Activated naive CD8-positive, alpha-beta T cell treated with anti-CD3 and anti-CD28 coated beads, Interleukin-2, amount 50 U/mL, for 24 hours (primary cell): Measurements from ENCODE around the gene EPS15.
A peak's percentile ranks its signal among the peaks of the same experiment; 100 is the strongest.

Experiments
- ATAC-seq: fragments of 150-1000 bp; cut with Tn5 transposase; one replicate; pipeline ENCODE4 v1.10.0; 2021
- DNase-seq: peaks from one replicate; pipeline ENCODE4 v3.0.0; 2021
- H3K27ac Mint-ChIP-seq: one replicate; pipeline ENCODE4 v1.8.0; 2021; ENCODE audit warnings: mild to moderate bottlenecking, mixed read lengths
- H3K27me3 Mint-ChIP-seq: one replicate; pipeline ENCODE4 v1.8.0; 2021; ENCODE audit warnings: mixed read lengths
- H3K36me3 Mint-ChIP-seq: one replicate; pipeline ENCODE4 v1.8.0; 2021; ENCODE audit warnings: low read depth, mixed read lengths
- H3K4me1 Mint-ChIP-seq: one replicate; pipeline ENCODE4 v1.8.0; 2021; ENCODE audit warnings: mixed read lengths
- H3K4me3 Mint-ChIP-seq: one replicate; pipeline ENCODE4 v1.8.0; 2021; ENCODE audit warnings: mild to moderate bottlenecking, moderate library complexity, mixed read lengths
- H3K9me3 Mint-ChIP-seq: one replicate; pipeline ENCODE4 v1.8.0; 2021; ENCODE audit warnings: mixed read lengths

Gene EPS15

DNA sequence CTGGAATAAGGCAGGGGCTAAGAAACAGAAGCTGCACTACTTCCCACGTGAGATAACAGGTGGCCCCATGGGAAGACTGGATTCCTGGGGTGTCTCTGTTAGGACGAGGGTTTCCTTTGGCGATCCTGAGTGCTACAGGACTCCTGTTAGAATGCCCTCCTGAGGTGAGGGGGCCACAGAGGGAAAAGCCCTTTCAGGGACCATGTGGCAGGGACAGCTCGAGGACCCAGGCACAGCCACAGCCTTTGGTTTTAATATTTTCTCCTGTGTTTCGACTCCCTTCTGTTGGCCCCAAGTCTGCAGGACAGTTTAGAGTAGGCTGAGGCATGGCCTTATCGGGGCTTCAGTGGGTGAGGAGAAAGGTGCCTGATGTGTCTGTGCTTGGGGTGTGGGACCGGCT lies 201.3 kb downstream of the EPS15 start:
- DNase-seq, result no peak
- H3K4me3 Mint-ChIP-seq, result no peak overlapping the region
- H3K27me3 Mint-ChIP-seq, result peaks cover 1% of the 10 kb centered on the region
- H3K27ac Mint-ChIP-seq, result no peak overlapping the region
- ATAC-seq, result no peak
- H3K9me3 Mint-ChIP-seq, result no peaks in the 10 kb centered on the region
- peaks cover 13% of the 10 kb centered on the region for H3K4me1 Mint-ChIP-seq
- no peaks in the 10 kb centered on the region for H3K36me3 Mint-ChIP-seq

GRCh38 chr1:51316846-51317120 lies 202.3 kb downstream of the EPS15 start:
- H3K36me3 Mint-ChIP-seq, result no peaks in the 10 kb centered on the region
- no peaks in the 10 kb centered on the region for H3K9me3 Mint-ChIP-seq
- peaks cover 1% of the 10 kb centered on the region for H3K27me3 Mint-ChIP-seq
- no peak for ATAC-seq
- no peak for DNase-seq
- peaks cover 13% of the 10 kb centered on the region for H3K4me1 Mint-ChIP-seq
- H3K27ac Mint-ChIP-seq, result no peak overlapping the region
- no peak overlapping the region for H3K4me3 Mint-ChIP-seq

GRCh38 chr1:51316113-51316845 lies 202.8 kb downstream of the EPS15 start:
- Mint-ChIP-seq H3K36me3 (no peaks in the 10 kb centered on the region), H3K4me3 (no peak overlapping the region), H3K4me1 (peaks cover 13% of the 10 kb centered on the region), H3K9me3 (no peaks in the 10 kb centered on the region), H3K27me3 (peaks cover 1% of the 10 kb centered on the region), H3K27ac (no peak overlapping the region)
- ATAC-seq, result no peak
- DNase-seq, result no peak

- no peak for DNase-seq
- no peaks in the 10 kb centered on the region for H3K27me3 Mint-ChIP-seq
- peaks cover 18% of the 10 kb centered on the region for H3K4me1 Mint-ChIP-seq
- H3K36me3 Mint-ChIP-seq, result no peaks in the 10 kb centered on the region
- H3K9me3 Mint-ChIP-seq, result no peaks in the 10 kb centered on the region
- no peak overlapping the region for H3K27ac Mint-ChIP-seq
- no peak for ATAC-seq
- H3K4me3 Mint-ChIP-seq, result no peak overlapping the region
Measured at GRCh38 chr1:51314974-51315373, 204.1 kb downstream of the EPS15 start.

- H3K4me3 Mint-ChIP-seq, result no peak overlapping the region
- peak overlapping the region; percentile 2 for H3K27ac Mint-ChIP-seq
- H3K4me1 Mint-ChIP-seq, result peaks cover 18% of the 10 kb centered on the region
- ATAC-seq (peak; percentile 56), DNase-seq (no peak)
- H3K9me3 Mint-ChIP-seq, result no peaks in the 10 kb centered on the region
- H3K27me3 Mint-ChIP-seq, result no peaks in the 10 kb centered on the region
- H3K36me3 Mint-ChIP-seq, result no peaks in the 10 kb centered on the region
Measured at GRCh38 chr1:51313961-51314777, 204.9 kb downstream of the EPS15 start.

DNA sequence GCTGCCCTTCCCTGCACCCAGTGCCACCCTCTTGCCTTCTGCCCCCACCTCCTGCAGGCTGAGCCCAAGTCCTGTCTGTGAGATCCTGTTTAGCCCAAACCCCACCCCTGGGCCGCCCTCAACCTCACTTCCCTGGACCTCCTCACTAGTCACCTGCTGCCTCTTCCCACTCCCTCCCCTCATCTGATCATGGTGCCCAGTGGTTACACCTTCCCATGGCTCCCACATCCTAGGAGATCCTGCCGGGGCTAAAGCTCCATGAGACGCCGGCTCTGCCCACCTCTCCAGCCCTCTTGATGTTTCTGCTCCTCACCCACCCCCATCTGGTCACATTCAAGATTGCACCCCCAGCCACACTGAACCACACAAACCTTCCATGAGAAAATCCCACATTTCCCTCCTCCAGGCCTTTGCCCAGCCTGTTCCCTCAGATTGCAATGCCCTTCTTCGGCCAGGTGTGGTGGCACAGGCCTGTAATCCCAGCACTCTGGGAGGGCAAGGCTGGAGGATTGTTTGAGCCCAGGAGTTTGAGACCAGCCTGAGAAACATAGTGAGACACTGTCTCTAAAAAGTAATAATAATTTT lies 205.7 kb downstream of the EPS15 start:
- no peak overlapping the region for H3K27ac Mint-ChIP-seq
- H3K4me3 Mint-ChIP-seq, result no peak overlapping the region
- no peak for DNase-seq

DNA sequence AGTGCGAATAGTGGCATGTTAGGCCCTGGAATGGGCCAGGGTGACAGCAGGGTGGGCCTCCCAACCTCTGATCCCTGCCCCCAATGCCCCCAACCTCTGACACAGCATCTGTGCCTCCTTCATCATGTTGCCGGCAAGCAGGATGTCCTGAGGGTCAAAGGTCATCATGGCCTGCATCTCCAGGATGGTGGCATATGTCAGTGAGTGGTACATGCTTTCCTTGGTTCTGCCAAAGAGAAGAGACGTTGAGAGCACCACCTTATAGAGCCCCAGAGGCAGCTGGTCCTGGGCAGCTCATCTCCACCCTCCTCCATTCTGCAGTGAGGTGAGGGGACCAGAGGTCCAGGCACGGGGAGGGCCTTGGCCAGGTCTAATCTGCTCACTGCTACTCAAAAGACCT lies 206.3 kb downstream of the EPS15 start:
- H3K27me3 Mint-ChIP-seq, result no peaks in the 10 kb centered on the region
- H3K4me1 Mint-ChIP-seq, result peaks cover 18% of the 10 kb centered on the region
- no peak overlapping the region for H3K27ac Mint-ChIP-seq
- no peaks in the 10 kb centered on the region for H3K36me3 Mint-ChIP-seq
- H3K9me3 Mint-ChIP-seq, result no peaks in the 10 kb centered on the region
- H3K4me3 Mint-ChIP-seq, result no peak overlapping the region
- no peak for ATAC-seq
- no peak for DNase-seq

More for the DNA sequence above, 205.7 kb downstream of the EPS15 start:
- H3K9me3 Mint-ChIP-seq, result no peaks in the 10 kb centered on the region
- peaks cover 18% of the 10 kb centered on the region for H3K4me1 Mint-ChIP-seq
- no peaks in the 10 kb centered on the region for H3K27me3 Mint-ChIP-seq
- no peaks in the 10 kb centered on the region for H3K36me3 Mint-ChIP-seq
- no peak for ATAC-seq

DNA sequence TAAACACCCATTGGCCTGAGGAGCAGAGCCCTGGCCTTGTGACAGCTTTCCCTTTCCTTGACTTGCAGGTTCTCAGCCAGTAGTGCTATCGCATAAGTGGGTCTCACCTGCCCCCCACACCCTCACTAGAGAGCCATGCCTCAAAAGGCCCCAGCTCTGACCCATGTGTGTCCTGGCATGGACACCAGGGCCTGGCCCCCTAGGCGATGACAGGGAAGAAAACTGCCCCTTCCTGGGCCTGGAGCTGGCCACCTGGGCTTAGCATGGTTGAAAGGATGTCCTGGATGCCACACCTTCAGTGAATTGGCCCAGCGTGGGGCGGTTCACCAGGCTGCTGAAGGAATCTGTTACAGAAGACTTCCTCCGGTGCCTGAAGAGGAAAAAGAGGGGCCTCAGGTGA lies 207.2 kb downstream of the EPS15 start:
- Mint-ChIP-seq H3K27ac (no peak overlapping the region), H3K4me3 (no peak overlapping the region), H3K4me1 (peaks cover 18% of the 10 kb centered on the region), H3K36me3 (no peaks in the 10 kb centered on the region), H3K9me3 (no peaks in the 10 kb centered on the region), H3K27me3 (no peaks in the 10 kb centered on the region)
- no peak for DNase-seq
- no peak for ATAC-seq

DNA sequence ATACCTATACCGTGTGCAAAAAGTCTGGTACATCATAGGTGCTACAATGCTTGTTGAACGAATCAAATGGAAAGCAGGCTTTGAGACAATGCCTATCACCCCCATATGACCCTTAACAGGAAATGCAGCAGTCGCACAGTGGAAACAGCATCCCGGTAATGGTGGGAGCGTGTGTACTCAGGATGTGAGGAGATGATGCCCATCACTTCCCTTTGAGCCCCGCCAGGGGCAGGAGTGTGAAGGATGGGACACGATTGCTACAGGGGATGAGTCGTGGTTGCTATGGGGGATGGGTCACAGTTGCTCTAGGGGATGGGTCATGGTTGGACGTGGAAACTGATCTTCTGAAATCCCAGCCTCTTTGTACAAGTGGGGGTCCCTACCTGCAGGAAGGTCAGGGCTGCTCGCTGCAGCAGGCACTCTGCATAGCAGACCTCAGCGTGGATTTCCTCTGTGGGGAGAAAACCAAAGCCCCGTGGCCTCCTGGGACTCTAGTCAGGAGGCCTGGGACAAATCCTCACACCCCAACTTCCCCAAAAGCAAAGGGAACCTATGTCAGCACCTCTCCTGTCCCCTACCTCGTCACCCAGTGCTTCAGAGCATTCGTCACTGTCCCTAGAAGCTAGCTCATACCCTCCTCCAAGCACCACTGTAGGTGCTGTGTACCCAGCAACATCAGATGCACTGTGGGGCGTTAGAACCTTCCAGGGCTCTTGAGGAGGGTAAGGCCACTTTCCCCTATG lies 208.0 kb downstream of the EPS15 start:
- ATAC-seq (no peak), DNase-seq (no peak)
- H3K9me3 Mint-ChIP-seq, result no peaks in the 10 kb centered on the region
- no peak overlapping the region for H3K4me3 Mint-ChIP-seq
- H3K27me3 Mint-ChIP-seq, result no peaks in the 10 kb centered on the region
- no peak overlapping the region for H3K27ac Mint-ChIP-seq
- H3K36me3 Mint-ChIP-seq, result no peaks in the 10 kb centered on the region
- H3K4me1 Mint-ChIP-seq, result peaks cover 13% of the 10 kb centered on the region

GRCh38 chr1:51309291-51309690 lies 209.8 kb downstream of the EPS15 start:
- Mint-ChIP-seq H3K27me3 (no peaks in the 10 kb centered on the region), H3K36me3 (no peaks in the 10 kb centered on the region), H3K4me3 (no peak overlapping the region), H3K27ac (no peak overlapping the region), H3K4me1 (peaks cover 15% of the 10 kb centered on the region), H3K9me3 (no peaks in the 10 kb centered on the region)
- DNase-seq (no peak), ATAC-seq (no peak)

DNA sequence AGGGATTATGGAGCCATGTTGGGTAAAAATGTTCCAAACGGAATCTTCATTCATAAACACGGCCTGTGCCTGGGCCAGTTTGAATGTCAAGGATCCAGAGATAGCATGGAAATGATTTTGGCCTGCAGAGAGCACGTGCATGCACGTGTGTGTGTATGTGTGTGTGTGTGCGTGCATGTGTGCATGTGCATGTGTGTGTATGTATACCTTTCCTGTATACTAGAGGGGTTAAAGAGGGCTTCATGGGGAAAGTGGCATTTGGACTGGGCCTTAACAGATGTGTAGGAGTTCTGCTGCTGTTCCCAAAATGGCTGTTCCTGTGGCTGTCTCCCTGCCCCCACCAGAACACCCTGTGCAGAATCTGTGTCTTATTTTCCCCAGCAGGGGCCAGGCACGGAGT lies 210.4 kb downstream of the EPS15 start:
- no peaks in the 10 kb centered on the region for H3K27me3 Mint-ChIP-seq
- H3K27ac Mint-ChIP-seq, result no peak overlapping the region
- DNase-seq (no peak), ATAC-seq (no peak)
- no peaks in the 10 kb centered on the region for H3K9me3 Mint-ChIP-seq
- H3K4me3 Mint-ChIP-seq, result no peak overlapping the region
- H3K36me3 Mint-ChIP-seq, result no peaks in the 10 kb centered on the region
- H3K4me1 Mint-ChIP-seq, result peaks cover 16% of the 10 kb centered on the region

- no peak for ATAC-seq
- DNase-seq, result no peak
- H3K27me3 Mint-ChIP-seq, result no peaks in the 10 kb centered on the region
- H3K4me1 Mint-ChIP-seq, result peaks cover 19% of the 10 kb centered on the region
- no peaks in the 10 kb centered on the region for H3K9me3 Mint-ChIP-seq
- H3K36me3 Mint-ChIP-seq, result no peaks in the 10 kb centered on the region
- no peak overlapping the region for H3K4me3 Mint-ChIP-seq
- no peak overlapping the region for H3K27ac Mint-ChIP-seq
Measured at GRCh38 chr1:51306950-51307349, 212.1 kb downstream of the EPS15 start.

GRCh38 chr1:51305371-51305823 lies 213.7 kb downstream of the EPS15 start:
- ATAC-seq (no peak), DNase-seq (no peak)
- Mint-ChIP-seq H3K4me3 (no peak overlapping the region), H3K27me3 (no peaks in the 10 kb centered on the region), H3K9me3 (no peaks in the 10 kb centered on the region), H3K27ac (no peak overlapping the region), H3K36me3 (no peaks in the 10 kb centered on the region), H3K4me1 (peaks cover 28% of the 10 kb centered on the region)

- H3K36me3 Mint-ChIP-seq, result no peaks in the 10 kb centered on the region
- no peaks in the 10 kb centered on the region for H3K9me3 Mint-ChIP-seq
- DNase-seq, result no peak
- H3K4me1 Mint-ChIP-seq, result peaks cover 29% of the 10 kb centered on the region
- H3K27me3 Mint-ChIP-seq, result no peaks in the 10 kb centered on the region
- peak overlapping the region; percentile 88 for H3K27ac Mint-ChIP-seq
- no peak overlapping the region for H3K4me3 Mint-ChIP-seq
- ATAC-seq, result no peak
Measured at GRCh38 chr1:51304360-51304759, 214.7 kb downstream of the EPS15 start.
